Dendritic cell treated with granulocyte-macrophage colony-stimulating factor and Interleukin-4, amounts not matched to agents 40 ng/mL and 50 ng/mL, for 4 days (primary cell): Measurements from ENCODE around the gene JDP2.
"Not testable (repeated sequence)": the region's sequence is repeated elsewhere in the genome, so short reads cannot be mapped to it uniquely, and the experiment has no call there.

Experiments used
- H3K27ac Mint-ChIP-seq: one replicate; pipeline ENCODE4 v1.8.0; 2022; ENCODE audit warnings: mild to moderate bottlenecking, mixed read lengths
- H3K27me3 Mint-ChIP-seq: one replicate; pipeline ENCODE4 v1.8.0; 2022; ENCODE audit warnings: mild to moderate bottlenecking, mixed read lengths
- H3K36me3 Mint-ChIP-seq: one replicate; pipeline ENCODE4 v1.8.0; 2022; ENCODE audit warnings: low read depth, mixed read lengths
- H3K4me1 Mint-ChIP-seq: one replicate; pipeline ENCODE4 v1.8.0; 2022; ENCODE audit warnings: low read depth, mixed read lengths
- H3K4me3 Mint-ChIP-seq: one replicate; pipeline ENCODE4 v1.8.0; 2022; ENCODE audit warnings: mild to moderate bottlenecking, moderate library complexity, mixed read lengths
- H3K9me3 Mint-ChIP-seq: one replicate; pipeline ENCODE4 v1.8.0; 2022; ENCODE audit warnings: mixed read lengths
- intact Hi-C: fragments of 100-400 bp; cut with micrococcal nuclease; formaldehyde crosslinking; loops from one replicate; pipeline ENCODE4 v1.15.0; 2022

Gene JDP2

DNA sequence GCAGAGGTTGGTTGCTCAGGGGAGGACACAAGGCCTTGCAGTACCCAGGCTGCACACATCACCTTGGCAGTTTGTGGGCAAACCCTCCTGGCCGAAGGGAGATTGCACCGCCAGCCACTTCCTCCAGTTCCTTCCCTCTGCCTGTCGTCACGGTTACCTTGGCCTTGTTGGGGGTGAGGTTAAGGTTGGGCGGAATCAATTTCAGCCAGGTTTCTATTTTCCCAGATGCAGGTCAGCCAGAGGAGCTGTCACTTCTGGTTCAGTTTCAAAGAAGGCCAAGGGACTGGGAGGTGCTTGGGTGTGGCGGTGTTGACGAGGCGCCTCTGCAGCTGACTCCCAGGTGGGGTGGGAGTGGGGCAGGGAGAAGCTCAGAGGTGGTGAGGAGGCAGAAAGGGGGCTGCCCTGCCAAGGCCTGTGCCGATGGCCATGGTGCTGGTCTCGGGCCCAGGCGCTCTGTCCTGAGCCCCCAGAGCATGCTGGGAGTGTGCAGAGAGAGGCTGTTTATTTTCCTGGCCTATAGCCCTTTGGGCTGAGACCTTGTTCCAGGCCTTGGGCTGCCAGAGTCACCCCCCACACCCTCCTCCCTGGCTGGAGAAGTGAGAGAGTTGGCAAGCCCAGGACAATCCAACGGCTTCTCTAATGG lies 31.4 kb downstream of the JDP2 start:
- no peaks in the 10 kb centered on the region for H3K9me3 Mint-ChIP-seq
- H3K4me3 Mint-ChIP-seq: no peak overlapping the region
- no peaks in the 10 kb centered on the region for H3K27me3 Mint-ChIP-seq
- H3K36me3 Mint-ChIP-seq: peaks cover 77% of the 10 kb centered on the region
- H3K4me1 Mint-ChIP-seq: peaks cover 30% of the 10 kb centered on the region
- intact Hi-C loops: loop anchor here (10.0 kb wide), 1 partner anchor 154 kb away; no protein-coding TSS in a partner anchor
- H3K27ac Mint-ChIP-seq: peak overlapping the region; percentile 7

- intact Hi-C loops: loop anchor here (10.0 kb wide), 1 partner anchor 155 kb away; no protein-coding TSS in a partner anchor
- no peak overlapping the region for H3K27ac Mint-ChIP-seq
- no peaks in the 10 kb centered on the region for H3K27me3 Mint-ChIP-seq
- peaks cover 30% of the 10 kb centered on the region for H3K4me1 Mint-ChIP-seq
- no peaks in the 10 kb centered on the region for H3K9me3 Mint-ChIP-seq
- no peak overlapping the region for H3K4me3 Mint-ChIP-seq
- peaks cover 75% of the 10 kb centered on the region for H3K36me3 Mint-ChIP-seq
These were observed 32.0 kb downstream of the JDP2 start for GRCh38 chr14:75459791-75460190.

DNA sequence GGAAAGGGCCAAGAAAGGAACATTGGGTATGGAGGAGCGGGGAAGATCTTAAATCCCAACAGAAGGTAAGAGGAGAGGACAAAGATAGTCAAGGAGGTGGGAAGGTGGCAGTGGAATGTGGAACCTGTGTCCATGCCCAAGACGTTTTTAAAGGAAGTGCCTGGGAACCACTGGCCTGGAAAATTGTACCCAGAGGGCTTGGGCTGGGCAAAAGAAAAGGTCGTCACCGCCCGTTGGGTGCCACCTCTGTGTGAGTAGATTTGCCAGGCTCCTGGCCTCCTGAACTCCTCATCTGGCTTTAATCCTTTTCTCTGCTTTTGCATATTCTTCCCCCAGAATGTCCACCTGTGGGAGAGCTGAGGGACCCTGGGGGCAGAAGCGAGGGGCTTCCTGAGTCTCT lies 32.6 kb downstream of the JDP2 start:
- Mint-ChIP-seq H3K27me3 (no peaks in the 10 kb centered on the region), H3K4me1 (peaks cover 28% of the 10 kb centered on the region), H3K4me3 (no peak overlapping the region), H3K9me3 (no peaks in the 10 kb centered on the region), H3K36me3 (peaks cover 75% of the 10 kb centered on the region), H3K27ac (no peak overlapping the region)
- intact Hi-C loops: no loop called here

DNA sequence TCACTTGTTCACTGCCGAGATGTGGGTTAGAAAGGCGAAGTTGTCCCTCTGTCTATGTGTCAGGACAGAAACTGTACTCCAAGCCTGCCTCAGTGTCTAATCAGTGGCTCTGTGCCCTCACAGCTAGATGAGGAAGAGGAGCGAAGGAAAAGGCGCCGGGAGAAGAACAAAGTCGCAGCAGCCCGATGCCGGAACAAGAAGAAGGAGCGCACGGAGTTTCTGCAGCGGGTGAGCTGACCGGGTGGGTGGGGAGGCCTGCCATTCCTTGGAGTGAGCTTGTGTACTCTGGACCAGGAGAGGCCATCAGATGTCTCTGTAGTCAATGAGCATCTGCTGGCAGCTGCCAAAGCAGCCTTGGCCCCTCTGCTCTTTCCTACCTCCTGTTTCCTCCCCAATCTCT lies 33.5 kb downstream of the JDP2 start:
- peaks cover 20% of the 10 kb centered on the region for H3K4me1 Mint-ChIP-seq
- peaks cover 71% of the 10 kb centered on the region for H3K36me3 Mint-ChIP-seq
- intact Hi-C loops: no loop called here
- no peaks in the 10 kb centered on the region for H3K27me3 Mint-ChIP-seq
- no peak overlapping the region for H3K27ac Mint-ChIP-seq
- no peak overlapping the region for H3K4me3 Mint-ChIP-seq
- H3K9me3 Mint-ChIP-seq: no peaks in the 10 kb centered on the region

DNA sequence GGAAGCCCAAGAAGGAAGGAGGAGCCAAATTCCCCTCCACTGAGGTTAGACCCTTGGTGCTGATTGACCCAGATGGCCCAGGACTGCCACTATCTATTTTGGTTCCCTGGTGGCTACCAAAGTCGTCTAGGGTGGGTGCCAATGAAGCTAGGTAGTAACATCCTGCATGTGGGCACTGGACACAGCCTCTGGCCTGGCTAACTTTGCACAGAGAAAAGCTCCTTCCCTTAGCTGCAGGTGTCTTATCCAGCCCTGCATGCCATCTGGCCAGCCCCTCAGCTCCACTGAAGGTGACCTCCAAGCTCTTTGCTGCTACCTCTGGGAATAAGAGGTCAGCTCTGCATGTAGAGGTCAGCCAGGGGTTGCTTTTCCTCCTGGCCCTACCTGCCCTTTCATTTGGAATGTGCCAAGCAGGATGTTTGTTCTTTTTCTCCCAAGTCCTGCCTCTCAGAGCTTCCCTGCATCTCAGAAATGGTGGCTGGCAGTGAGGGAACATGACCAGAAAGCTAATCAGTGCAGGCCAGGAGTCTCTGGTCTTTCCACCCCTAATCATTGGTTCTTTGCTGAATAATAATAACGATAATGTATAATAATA lies 34.0 kb downstream of the JDP2 start:
- H3K36me3 Mint-ChIP-seq: peaks cover 68% of the 10 kb centered on the region
- no peaks in the 10 kb centered on the region for H3K9me3 Mint-ChIP-seq
- H3K4me1 Mint-ChIP-seq: peaks cover 20% of the 10 kb centered on the region
- no peak overlapping the region for H3K4me3 Mint-ChIP-seq
- H3K27ac Mint-ChIP-seq: no peak overlapping the region
- intact Hi-C loops: no loop called here
- H3K27me3 Mint-ChIP-seq: no peaks in the 10 kb centered on the region

DNA sequence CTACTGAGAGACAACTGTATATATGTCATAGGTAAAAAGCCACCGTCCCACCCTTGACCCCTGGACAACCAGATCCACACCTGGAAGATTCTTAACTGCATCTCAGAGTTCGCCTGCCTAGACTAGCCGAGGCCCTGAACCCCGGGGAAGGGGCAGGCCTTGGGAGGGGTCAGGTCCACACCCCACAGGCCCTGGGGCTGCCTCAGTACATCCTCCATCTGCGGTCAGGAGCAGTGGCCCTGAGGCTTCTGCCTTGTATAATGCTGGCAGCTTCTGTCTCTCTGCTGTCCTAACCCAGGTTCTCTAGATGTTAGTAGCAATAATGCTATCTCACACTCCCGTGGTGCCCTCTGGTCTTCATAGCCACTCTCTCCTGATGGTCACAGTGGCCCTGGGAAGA lies 36.8 kb downstream of the JDP2 start:
- no peaks in the 10 kb centered on the region for H3K9me3 Mint-ChIP-seq
- H3K36me3 Mint-ChIP-seq: peaks cover 85% of the 10 kb centered on the region
- H3K4me1 Mint-ChIP-seq: peaks cover 5% of the 10 kb centered on the region
- H3K27me3 Mint-ChIP-seq: no peaks in the 10 kb centered on the region
- no peak overlapping the region for H3K27ac Mint-ChIP-seq
- H3K4me3 Mint-ChIP-seq: no peak overlapping the region
- intact Hi-C loops: no loop called here

- intact Hi-C loops: no loop called here
- peaks cover 87% of the 10 kb centered on the region for H3K36me3 Mint-ChIP-seq
- H3K4me3 Mint-ChIP-seq: no peak overlapping the region
- peaks cover 5% of the 10 kb centered on the region for H3K4me1 Mint-ChIP-seq
- H3K27me3 Mint-ChIP-seq: no peaks in the 10 kb centered on the region
- no peak overlapping the region for H3K27ac Mint-ChIP-seq
- H3K9me3 Mint-ChIP-seq: no peaks in the 10 kb centered on the region
These were observed 39.9 kb downstream of the JDP2 start for GRCh38 chr14:75467763-75468162.

GRCh38 chr14:75469164-75469563 lies 41.3 kb downstream of the JDP2 start:
- Mint-ChIP-seq H3K27ac (no peak overlapping the region), H3K4me3 (no peak overlapping the region), H3K36me3 (peaks cover 88% of the 10 kb centered on the region), H3K4me1 (peaks cover 5% of the 10 kb centered on the region), H3K9me3 (no peaks in the 10 kb centered on the region), H3K27me3 (no peaks in the 10 kb centered on the region)
- intact Hi-C loops: no loop called here

DNA sequence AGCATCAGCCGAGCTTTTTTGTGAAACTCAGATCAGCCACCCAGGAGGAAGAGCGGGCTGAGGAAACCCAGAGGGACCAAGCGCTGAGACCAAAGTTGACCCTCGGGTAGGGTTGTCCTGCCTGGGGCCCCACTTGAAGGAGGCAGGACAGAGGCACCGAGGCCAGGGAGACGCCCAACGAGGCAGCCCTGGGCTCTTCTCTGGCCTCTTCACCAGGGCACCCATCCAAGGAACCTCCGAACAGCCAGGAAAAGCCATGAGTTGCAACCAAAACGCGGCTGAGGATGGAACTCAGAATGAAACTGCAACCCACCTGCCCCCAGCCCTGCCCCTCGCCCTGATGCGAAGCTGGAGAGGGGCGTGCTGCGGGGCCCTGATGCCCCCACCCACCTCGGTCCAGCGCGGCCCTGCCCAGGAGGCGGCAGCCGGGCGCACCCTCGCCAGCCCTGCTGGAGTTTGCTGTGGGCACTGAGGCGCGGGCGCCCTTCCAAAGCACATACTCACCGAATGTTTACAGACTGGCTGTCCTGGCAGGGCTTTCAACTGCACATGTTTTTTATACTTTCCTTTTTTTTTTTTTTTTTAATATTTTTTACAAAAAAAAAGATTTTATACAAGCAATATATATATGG lies 41.9 kb downstream of the JDP2 start:
- no peaks in the 10 kb centered on the region for H3K9me3 Mint-ChIP-seq
- no peak overlapping the region for H3K27ac Mint-ChIP-seq
- H3K27me3 Mint-ChIP-seq: no peaks in the 10 kb centered on the region
- no peak overlapping the region for H3K4me3 Mint-ChIP-seq
- intact Hi-C loops: no loop called here
- peaks cover 5% of the 10 kb centered on the region for H3K4me1 Mint-ChIP-seq
- peaks cover 90% of the 10 kb centered on the region for H3K36me3 Mint-ChIP-seq

- intact Hi-C loops: no loop called here
- Mint-ChIP-seq H3K36me3 (peaks cover 92% of the 10 kb centered on the region), H3K9me3 (no peaks in the 10 kb centered on the region), H3K27ac (no peak overlapping the region), H3K4me3 (no peak overlapping the region), H3K27me3 (no peaks in the 10 kb centered on the region), H3K4me1 (peaks cover 5% of the 10 kb centered on the region)
These were observed 42.5 kb downstream of the JDP2 start for GRCh38 chr14:75470238-75470797.

DNA sequence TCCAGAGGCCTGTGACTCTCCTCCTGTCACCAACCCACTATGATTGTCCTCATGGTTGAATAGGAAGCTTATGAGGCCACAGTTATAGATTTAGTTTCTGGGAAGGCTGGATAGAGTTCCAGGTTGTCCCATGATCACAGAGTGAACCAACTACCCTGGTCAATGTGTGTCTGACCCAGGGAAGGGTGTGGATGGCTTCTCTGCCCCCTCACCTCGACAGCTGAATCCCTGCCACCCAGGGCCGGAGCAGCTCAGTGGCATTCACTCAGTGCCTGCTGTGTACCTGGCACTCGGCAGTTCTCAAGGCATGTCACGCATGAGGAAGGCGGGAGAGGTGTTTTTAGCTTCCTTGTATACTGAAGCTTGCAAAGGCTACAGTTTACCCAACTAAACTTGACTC lies 43.2 kb downstream of the JDP2 start:
- H3K27me3 Mint-ChIP-seq: no peaks in the 10 kb centered on the region
- no peaks in the 10 kb centered on the region for H3K9me3 Mint-ChIP-seq
- peaks cover 5% of the 10 kb centered on the region for H3K4me1 Mint-ChIP-seq
- intact Hi-C loops: no loop called here
- no peak overlapping the region for H3K27ac Mint-ChIP-seq
- H3K36me3 Mint-ChIP-seq: peaks cover 94% of the 10 kb centered on the region
- H3K4me3 Mint-ChIP-seq: no peak overlapping the region

GRCh38 chr14:75474127-75474526 lies 46.3 kb downstream of the JDP2 start:
- H3K27me3 Mint-ChIP-seq, H3K9me3 Mint-ChIP-seq, H3K4me1 Mint-ChIP-seq, H3K4me3 Mint-ChIP-seq, H3K27ac Mint-ChIP-seq, intact Hi-C loops: not testable (repeated sequence)
- H3K36me3 Mint-ChIP-seq: peaks cover 79% of the 10 kb centered on the region

GRCh38 chr14:75476274-75476995 lies 48.6 kb downstream of the JDP2 start:
- Mint-ChIP-seq H3K4me1 (peaks cover 11% of the 10 kb centered on the region), H3K4me3 (no peak overlapping the region), H3K27me3 (no peaks in the 10 kb centered on the region), H3K9me3 (no peaks in the 10 kb centered on the region), H3K36me3 (peaks cover 56% of the 10 kb centered on the region), H3K27ac (no peak overlapping the region)
- intact Hi-C loops: no loop called here

GRCh38 chr14:75477881-75478280 lies 50.1 kb downstream of the JDP2 start:
- no peak overlapping the region for H3K27ac Mint-ChIP-seq

More at GRCh38 chr14:75477881-75478280, 50.1 kb downstream of the JDP2 start:
- Mint-ChIP-seq H3K4me1 (peaks cover 11% of the 10 kb centered on the region), H3K4me3 (no peak overlapping the region), H3K36me3 (peaks cover 41% of the 10 kb centered on the region), H3K27me3 (no peaks in the 10 kb centered on the region), H3K9me3 (no peaks in the 10 kb centered on the region)
- intact Hi-C loops: no loop called here
